Activated T-cell treated with anti-CD3 and anti-CD28 coated beads for 24 hours (primary cell): ENCODE measurements around the gene MPZL1.

Experiments
- DNase-seq: peaks from one replicate; pipeline ENCODE4 v3.0.0-alpha.2; 2020; ENCODE audit warnings: low read depth

Gene MPZL1

GRCh38 chr1:167751676-167752075 lies 29.9 kb downstream of the MPZL1 start:
- no peak for DNase-seq

- DNase-seq, result no peak
Measured at GRCh38 chr1:167752219-167752985, 30.6 kb downstream of the MPZL1 start.

GRCh38 chr1:167755654-167756053 lies 33.9 kb downstream of the MPZL1 start:
- no peak for DNase-seq

GRCh38 chr1:167756730-167757405 lies 35.1 kb downstream of the MPZL1 start:
- DNase-seq, result no peak

- no peak for DNase-seq
Measured at GRCh38 chr1:167757433-167758309, 35.9 kb downstream of the MPZL1 start.

- DNase-seq, result no peak
Measured at GRCh38 chr1:167761400-167761799, 39.6 kb downstream of the MPZL1 start.

GRCh38 chr1:167762061-167762746 lies 40.4 kb downstream of the MPZL1 start:
- DNase-seq, result no peak

GRCh38 chr1:167763525-167764220 lies 41.9 kb downstream of the MPZL1 start:
- DNase-seq, result no peak

GRCh38 chr1:167764458-167765330 lies 42.9 kb downstream of the MPZL1 start:
- DNase-seq, result no peak

GRCh38 chr1:167765496-167765895 lies 43.7 kb downstream of the MPZL1 start:
- no peak for DNase-seq

- DNase-seq, result no peak
Measured at GRCh38 chr1:167766538-167766937, 44.8 kb downstream of the MPZL1 start.

- DNase-seq, result no peak
Measured at GRCh38 chr1:167767761-167768160, 46.0 kb downstream of the MPZL1 start.

- DNase-seq, result no peak
Measured at GRCh38 chr1:167770127-167770526, 48.3 kb downstream of the MPZL1 start.

- no peak for DNase-seq
Measured at GRCh38 chr1:167772436-167772835, 50.7 kb downstream of the MPZL1 start.

- no peak for DNase-seq
Measured at GRCh38 chr1:167773516-167773915, 51.7 kb downstream of the MPZL1 start.

GRCh38 chr1:167774710-167775109 lies 52.9 kb downstream of the MPZL1 start:
- no peak for DNase-seq

GRCh38 chr1:167775178-167775577 lies 53.4 kb downstream of the MPZL1 start:
- no peak for DNase-seq

- DNase-seq, result no peak
Measured at GRCh38 chr1:167776151-167776550, 54.4 kb downstream of the MPZL1 start.

- no peak for DNase-seq
Measured at GRCh38 chr1:167776616-167777268, 55.0 kb downstream of the MPZL1 start.

- DNase-seq, result no peak
Measured at GRCh38 chr1:167777269-167777650, 55.5 kb downstream of the MPZL1 start.
